WI38 (cell line): ENCODE measurements around the gene USP36.

Experiments
- H3K4me3 ChIP-seq: 2 replicates; pipeline ENCODE4 v1.5.1; 2011; ENCODE audit warnings: low read depth, mild to moderate bottlenecking, control low read depth, low read length
- CTCF ChIP-seq: IDR thresholded peaks from 2 replicates; pipeline ENCODE4 v1.5.1; 2012; ENCODE audit warnings: low read depth, mild to moderate bottlenecking, control low read depth, low read length

The USP36 gene

GRCh38 chr17:78812855-78813254, 27.8 kb downstream of the USP36 start:
- TF ChIP-seq CTCF = no peak

GRCh38 chr17:78808163-78808562, 32.5 kb downstream of the USP36 start:
- H3K4me3 ChIP-seq = no peak overlapping the region
- TF ChIP-seq CTCF = no peak

More at GRCh38 chr17:78812855-78813254, 27.8 kb downstream of the USP36 start:
- no peak overlapping the region for H3K4me3 ChIP-seq

GRCh38 chr17:78806451-78806850, 34.2 kb downstream of the USP36 start:
- H3K4me3 ChIP-seq = no peak overlapping the region
- TF ChIP-seq CTCF = no peak

- H3K4me3 ChIP-seq = no peak overlapping the region
- TF ChIP-seq CTCF = no peak
These were observed 35.3 kb downstream of the USP36 start for GRCh38 chr17:78805301-78805700.

- TF ChIP-seq CTCF = no peak
- H3K4me3 ChIP-seq = no peak overlapping the region
These were observed 35.8 kb downstream of the USP36 start for GRCh38 chr17:78804777-78805176.

GRCh38 chr17:78803186-78803845, 37.3 kb downstream of the USP36 start:
- no peak overlapping the region for H3K4me3 ChIP-seq
- no peak for TF ChIP-seq CTCF

- TF ChIP-seq CTCF = no peak
These were observed 38.2 kb downstream of the USP36 start for GRCh38 chr17:78802459-78802858.

More at GRCh38 chr17:78802459-78802858, 38.2 kb downstream of the USP36 start:
- no peak overlapping the region for H3K4me3 ChIP-seq
